Measurements from ENCODE around the gene GP1BB. TPM values are rescaled to one million over a fixed set of nuclear protein-coding genes. Genes with fewer than 3 reads are reported as not detected.

The GP1BB gene
- polyA plus RNA-seq, 5 donors, result 5.5 to 14.0 (median 6.0) TPM

GRCh38 chr22:19755145-19755710 is 31.9 kb downstream of the GP1BB start:
- DNase-seq, result no peak

DNA sequence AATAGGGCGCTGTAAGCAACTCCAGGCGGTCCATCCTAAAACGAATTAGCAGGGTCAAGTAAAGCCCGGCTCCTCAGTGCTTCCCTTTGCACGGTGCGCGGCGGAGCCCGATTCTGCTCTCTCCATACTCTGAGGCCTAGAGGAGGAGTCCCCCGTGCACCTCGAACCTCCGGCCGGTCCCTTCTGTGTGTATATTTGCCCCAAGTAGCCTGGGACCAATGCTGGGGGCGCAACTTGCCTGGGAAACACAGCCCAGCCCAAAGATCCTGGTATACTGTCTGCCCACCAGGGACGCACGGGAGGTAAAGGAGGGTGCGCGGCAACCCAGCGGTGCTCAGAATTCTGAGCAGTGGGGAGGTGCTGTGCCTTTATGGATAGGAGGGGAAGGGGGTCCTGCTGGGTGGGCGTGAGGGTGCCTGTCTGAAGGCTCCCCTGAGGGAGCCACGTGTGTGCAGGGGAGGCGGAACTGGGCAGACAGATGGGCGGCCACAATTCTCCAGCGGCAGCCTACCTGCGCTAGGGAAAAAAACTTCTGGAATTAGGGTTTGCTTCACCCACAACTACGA is 32.5 kb downstream of the GP1BB start:
- no peak for DNase-seq

DNA sequence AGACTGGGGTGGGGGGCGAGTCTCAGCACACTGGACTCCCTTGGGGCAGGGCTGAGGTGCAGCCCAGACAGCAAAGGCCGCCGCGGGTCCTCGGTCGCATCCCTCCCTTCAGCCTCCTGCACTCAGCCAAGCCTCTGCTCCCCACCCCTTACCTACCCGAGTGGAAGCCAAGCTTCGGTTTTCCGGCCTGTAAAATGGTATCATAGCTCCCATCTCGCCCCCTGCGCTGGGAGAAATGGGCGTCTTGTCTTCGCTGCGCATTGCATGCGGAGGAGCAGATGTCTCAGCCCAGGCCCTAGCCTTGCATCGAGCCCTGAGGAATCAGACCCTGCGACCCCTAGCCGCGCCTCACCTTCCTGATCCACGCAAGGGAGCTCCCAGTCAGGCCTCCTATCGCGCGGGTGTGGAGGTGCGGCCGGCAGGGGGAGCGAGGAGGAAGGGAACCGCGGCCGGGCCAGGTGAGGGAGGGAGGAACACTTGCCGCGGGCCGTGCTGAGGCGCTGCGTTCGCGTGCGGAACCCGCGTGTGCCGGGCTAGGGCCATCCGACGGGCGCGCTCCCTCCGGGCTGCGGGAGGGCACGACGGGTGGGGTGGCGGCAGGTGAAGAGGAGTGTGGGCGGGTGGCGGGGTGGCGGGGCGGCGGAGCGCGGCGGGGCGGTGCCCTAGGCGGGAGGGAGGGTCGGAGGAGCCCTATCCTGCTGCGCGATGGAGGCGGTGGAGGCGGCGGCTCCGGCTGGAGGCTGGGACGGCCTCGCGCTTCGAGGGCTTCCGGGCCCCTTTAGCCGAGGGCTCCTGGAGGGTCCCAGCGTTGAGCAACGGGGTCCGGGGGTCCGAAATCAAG is 33.2 kb downstream of the GP1BB start:
- DNase-seq, result no peak

DNA sequence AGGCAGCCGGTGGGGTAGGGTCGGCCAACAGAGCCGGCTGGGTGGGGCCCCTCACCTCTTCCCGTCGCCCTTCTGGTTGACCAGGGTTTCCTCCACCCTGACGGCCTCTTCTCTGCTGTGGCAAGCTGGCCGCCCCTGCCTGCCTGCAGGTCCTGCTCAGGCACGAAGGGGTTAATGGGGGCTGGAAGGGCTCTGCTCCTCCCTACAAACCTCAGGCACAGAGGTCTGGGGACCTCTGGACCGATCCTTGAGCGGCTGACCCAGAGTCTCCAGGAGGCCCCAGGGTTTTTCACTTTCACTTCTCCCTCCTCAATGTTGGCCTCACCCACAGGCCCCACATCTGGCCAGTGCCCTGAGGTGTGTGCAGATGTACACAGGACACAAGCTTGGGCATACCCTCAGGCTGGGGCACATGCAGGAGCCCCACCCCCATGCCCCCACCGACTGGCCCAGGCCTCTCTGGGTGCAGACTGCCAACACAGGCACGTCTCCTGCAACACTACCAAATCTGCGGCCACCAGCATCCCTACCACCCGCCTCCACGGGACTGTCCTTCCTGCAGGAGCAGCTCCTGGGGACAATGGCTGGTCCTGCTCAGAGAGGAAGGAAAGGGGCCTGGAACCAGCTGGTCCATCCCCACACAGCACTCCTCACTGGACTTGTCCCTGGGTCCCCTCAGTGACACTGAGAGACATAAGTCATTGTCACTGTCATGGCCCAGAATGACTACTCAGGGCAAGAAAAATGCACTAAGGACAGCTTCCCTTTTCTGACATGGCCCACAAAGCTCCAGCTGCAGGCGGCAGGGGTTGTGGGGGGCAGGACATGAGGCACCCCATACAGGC is 34.0 kb downstream of the GP1BB start:
- no peak for DNase-seq

DNA sequence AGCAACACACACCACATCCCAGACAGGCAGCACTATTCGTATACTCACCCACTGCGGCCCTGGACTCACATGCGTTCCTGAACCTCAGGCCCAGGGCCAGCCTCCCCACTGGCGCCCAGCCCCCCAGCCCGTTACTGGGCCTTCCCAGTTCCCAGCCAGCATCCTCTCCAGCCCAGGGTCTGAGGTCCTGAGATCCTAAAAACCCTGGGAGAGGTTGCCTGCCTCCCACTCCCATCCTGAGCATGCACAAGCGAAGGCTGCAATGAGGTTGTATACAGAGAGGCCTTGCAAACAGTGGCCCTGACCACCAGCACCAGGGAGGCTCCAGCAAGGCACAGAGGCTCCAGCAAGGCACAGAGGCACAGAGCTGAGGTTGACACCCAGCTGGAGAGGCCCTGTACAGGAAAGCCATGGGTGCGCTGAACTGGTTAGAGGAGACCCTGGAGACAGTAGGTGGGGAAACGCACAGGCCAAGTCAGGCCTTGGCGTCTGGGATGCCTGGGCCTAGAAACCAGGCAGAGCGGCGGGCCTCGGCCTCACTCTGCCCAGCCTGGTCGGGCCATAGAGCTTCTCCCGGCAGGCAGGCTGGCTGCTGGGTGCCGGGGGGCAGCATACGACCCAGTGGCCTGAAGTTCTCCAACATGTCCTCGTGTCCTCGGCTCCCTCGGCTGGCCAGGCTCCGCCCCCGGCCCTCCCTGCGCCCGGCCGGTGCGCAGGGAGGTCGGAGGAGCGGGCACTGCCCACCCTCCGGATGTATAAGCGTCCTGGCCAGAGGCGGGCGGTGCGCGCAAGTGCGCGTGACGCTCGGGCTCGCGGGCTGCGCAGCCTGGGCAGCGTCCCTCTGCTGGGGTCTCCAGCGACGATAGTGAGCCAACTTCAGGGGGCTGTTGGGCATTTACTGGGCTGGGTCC is 34.9 kb downstream of the GP1BB start:
- DNase-seq, result no peak

GRCh38 chr22:19758896-19759426 is 35.6 kb downstream of the GP1BB start:
- no peak for DNase-seq

GRCh38 chr22:19759427-19760057 is 36.2 kb downstream of the GP1BB start:
- no peak for DNase-seq

DNA sequence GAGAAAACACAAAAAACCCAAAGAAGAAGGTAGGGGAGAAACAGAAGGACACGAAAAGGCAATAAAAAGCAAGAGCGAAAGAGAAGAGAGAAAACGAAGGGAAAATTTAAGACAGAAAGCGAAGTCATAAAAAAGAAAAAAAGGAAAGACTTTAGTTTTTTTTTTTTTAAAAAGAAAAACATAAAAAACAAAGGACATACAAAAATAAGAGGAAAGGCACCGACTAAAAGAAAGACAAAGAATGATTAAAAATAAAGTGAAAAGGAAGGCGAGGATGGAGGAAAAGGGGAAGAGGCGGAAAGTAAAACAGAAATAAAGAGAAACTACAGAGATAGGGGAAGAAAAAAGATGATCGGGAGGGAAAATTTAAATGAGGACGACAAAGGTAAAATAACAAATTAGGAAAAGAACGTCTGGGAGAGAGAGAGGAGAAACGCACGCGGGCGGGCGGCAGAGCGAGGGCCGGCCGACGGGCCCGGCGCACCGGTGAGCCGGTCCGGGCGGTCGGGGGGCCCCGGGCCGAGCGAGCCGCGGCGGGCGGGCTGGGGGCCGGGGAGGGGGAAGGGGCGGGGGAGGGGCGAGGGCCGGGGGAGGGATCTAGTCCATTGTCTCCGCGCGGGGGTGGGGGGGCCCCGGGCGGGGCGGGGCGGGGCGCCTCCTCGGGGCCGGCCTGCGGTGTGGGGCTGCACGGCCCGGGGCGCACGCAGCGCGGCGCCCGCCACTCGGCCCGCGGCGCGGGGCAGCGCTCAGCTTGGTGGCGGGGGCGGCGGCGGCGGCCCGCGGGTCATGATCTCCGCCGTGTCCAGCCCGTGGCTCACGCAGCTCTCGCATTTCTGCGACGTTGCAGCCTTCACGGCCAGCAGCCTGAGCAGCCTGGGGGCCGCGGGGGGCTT is 37.0 kb downstream of the GP1BB start, which contains the start of gene TBX1:
TBX1 (plus strand) TSS at position 721 of the 893 bp plus-strand sequence; CDS start at position 787, 66 bp downstream.
- no peak for DNase-seq

GRCh38 chr22:19760951-19761724 is 37.8 kb downstream of the GP1BB start:
- DNase-seq, result no peak

DNA sequence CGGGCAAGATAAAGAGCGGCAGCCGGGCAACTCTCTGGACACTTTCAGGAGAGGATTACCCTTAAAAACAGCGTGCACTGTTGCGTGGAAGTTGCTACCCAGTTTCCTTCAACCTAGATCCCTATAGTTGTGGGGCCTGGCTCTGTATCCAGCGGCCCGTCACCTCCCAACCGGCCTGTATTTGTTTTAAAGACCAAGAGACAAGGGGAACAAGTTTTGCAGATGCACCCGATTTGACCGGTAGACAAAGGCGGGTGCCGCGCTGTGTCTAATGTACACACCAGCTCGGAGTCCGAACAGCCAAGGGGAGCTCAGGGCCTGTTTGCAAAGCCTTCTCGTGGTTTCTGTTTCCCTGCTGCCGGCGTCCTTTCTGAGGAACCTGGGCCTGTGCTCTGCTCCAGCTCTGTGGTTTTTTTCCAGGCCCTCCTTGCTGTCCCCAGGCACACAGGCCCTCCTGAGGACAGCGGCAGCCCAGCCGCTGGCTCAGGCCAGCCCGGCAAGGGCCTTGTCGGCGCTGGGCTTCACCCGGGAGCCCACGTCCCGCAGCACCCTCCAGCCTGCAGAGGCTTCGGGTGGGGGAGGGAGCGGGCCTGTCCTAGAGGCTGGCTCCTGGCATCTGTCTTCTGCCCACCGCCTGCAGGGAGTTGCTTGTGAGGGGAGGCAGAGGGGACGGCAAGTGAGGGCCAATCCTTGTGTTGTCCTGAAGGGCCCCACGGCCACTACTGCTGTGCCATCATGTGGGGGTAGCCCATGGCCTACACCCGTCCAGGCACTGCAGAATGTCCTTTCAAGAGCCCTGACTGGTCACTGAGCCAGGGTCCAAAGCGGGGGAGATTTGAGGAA is 38.6 kb downstream of the GP1BB start:
- DNase-seq, result no peak

GRCh38 chr22:19762568-19763457 is 39.5 kb downstream of the GP1BB start:
- DNase-seq, result no peak

GRCh38 chr22:19763458-19764298 is 40.3 kb downstream of the GP1BB start:
- no peak for DNase-seq

DNA sequence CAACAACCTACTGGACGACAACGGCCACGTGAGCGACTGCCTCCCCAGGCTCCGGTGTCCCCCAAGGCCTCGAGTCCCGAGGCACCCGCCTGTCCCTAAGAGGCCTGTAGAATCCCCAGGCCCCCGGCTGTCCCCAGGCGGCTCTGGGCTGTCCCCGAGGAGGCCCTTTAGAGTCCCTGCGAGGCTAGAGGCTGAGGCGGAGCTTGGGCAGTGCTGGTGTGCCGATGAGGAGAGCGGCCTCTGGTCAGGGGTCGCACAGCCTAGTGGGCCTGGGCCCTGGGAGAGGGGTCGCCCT is 40.9 kb downstream of the GP1BB start:
- DNase-seq, result no peak

DNA sequence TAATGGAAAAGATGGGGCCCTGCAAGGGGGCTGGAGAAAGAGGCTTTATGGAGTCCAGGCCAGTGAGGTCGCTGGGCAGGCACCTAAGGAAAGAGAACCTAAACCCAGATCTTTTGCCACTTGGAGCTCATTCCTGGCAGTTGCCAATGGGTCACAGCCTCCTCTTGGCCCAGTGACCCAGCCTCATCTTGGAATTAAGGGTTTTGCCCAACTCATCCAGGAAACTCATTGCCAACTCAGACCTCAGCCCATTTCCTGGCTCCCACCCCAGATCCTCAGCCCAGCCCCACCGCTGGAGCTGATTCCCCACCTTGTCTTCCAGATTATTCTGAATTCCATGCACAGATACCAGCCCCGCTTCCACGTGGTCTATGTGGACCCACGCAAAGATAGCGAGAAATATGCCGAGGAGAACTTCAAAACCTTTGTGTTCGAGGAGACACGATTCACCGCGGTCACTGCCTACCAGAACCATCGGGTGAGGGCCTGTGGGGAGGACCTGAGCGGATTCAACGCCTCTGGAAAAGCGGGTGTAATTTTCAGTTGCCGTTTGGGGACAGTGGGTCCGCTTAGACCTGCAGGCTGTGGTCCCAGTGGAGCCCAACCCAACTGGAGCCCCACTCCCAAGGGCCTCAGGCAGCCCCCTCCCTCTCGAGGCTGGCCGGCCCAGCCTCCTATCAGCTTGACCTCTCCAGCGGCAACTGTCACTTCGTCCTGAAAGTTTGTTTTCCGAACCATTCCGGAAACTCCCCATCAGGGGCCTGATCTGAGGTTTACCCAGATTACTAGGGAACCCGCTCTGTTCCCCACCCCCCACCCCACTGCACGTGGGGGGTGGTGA is 41.5 kb downstream of the GP1BB start:
- DNase-seq, result no peak

All from right lung (tissue), 5 donors.